GM12873 (cell line): ENCODE measurements around the gene TNF.

ENCODE experiments used
- TF ChIP-seq, protein P1 (sequence below): IDR thresholded peaks from 2 replicates; pipeline ENCODE4 v1.5.1; 2012; ENCODE audit warnings: low read depth, mild to moderate bottlenecking, moderate library complexity, low read length, control low read depth; ENCODE audit not compliant: insufficient read depth; ENCODE audit errors: missing control alignments

TNF gene

DNA sequence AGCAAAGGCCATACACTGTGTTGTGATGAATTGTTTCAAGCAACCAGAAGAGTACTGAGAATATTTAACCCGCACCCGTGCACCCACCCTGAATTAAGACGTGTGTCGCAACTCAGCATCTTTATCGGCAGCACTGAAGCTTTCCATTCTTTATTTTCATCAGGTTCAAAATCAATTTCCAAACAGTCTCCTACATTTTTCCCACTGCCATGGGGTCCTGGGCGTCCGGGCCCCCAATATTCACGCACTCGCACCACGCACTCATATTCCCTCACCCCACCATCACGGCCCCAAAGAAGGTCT lies 5.0 kb downstream of the TNF start:
- TF ChIP-seq, protein P1, sequence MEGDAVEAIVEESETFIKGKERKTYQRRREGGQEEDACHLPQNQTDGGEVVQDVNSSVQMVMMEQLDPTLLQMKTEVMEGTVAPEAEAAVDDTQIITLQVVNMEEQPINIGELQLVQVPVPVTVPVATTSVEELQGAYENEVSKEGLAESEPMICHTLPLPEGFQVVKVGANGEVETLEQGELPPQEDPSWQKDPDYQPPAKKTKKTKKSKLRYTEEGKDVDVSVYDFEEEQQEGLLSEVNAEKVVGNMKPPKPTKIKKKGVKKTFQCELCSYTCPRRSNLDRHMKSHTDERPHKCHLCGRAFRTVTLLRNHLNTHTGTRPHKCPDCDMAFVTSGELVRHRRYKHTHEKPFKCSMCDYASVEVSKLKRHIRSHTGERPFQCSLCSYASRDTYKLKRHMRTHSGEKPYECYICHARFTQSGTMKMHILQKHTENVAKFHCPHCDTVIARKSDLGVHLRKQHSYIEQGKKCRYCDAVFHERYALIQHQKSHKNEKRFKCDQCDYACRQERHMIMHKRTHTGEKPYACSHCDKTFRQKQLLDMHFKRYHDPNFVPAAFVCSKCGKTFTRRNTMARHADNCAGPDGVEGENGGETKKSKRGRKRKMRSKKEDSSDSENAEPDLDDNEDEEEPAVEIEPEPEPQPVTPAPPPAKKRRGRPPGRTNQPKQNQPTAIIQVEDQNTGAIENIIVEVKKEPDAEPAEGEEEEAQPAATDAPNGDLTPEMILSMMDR: no peak

DNA sequence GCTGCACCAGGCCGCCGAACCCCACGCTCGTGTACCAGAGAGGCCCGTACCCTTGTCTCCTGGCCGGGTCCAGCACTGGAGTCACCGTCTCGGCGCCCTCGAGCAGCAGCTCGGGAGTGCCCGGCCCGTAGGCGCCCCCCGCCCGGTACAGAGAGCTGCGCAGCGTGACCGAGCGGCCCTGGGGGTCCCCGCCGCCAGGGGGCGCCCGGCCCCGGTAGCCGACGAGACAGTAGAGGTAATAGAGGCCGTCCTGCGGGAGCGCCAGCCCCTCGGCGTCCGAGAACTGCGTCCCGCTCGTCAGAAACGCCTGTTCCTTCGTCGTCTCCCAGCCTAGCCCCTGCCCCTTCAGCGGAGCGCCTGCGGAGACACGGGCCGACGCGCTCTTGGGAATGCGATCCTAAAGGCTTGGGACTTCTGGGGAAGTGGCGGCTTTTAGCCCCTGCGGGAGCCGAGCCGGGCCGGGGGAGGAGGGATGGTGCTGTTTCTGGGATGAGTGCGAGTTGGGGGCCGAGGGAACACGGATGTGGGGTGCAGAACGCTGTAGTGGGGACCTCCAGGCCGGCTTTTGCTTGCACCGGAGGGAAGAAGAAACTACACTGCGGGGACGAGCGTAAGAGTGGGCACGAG lies 5.6 kb downstream of the TNF start:
- TF ChIP-seq, protein P1: peak; percentile 98

DNA sequence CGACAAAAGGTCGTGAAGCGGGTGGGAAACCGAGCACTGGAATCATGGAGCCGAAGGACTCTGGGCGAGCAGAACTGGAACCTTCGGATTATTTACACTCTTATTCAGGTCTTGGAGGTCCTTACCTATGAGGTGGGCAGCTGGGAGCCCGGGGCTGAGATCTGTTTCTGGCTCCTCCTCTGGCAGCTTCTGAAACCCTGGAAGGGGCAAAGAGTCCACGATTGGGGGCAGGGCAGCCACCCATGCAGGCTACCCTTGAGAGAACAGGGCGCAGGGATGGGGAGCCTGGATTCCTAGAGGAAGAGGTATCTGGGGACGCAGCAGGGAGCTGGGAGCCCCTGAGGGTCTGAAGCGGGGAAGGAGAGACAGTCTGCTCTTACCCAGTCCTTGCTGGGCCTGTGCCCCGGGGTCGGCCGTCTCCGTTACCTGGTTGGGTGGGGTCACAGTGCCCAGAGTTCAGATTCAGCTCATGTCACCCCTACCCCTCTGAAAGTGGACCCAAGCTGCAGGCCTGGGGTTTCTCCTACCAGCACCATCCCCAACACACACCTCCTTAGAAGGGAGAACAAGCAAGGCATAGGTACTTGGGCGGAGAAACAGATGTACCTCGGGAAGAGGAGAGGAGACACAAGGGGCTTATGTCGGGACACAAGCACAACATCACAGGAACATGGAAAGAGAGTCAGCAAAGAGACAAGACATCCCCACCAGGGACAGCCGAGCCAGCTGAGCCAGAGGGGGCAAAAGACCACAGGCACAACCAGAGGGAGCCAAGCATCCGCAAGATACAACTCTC lies 6.3 kb downstream of the TNF start:
- TF ChIP-seq, protein P1: no peak

DNA sequence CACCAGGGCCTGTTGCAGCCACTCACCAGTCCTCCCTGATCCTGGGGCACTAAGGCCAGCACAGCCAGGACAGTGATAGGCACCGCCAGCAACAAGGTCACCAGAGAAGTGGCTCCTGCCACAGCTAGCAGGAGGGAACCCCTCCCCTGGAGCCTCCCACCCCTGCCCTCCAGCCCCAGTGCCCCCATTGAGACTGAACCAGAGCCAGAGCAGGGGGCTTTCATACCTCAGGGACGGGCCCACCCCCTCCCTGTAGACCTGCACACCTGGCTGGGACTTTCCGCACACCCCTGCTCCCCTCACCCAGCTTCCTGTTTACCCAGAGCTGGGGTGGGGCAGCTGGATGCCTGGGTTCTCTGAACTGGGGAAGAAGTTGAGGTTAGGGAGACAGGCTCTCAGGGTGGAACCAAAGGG lies 6.9 kb downstream of the TNF start, which contains the start of gene LTB:
TSS of gene LTB (minus strand) at position 195 of the 414 bp plus-strand sequence. CDS start at position 188, 7 bp downstream.
- TF ChIP-seq, protein P1: no peak

DNA sequence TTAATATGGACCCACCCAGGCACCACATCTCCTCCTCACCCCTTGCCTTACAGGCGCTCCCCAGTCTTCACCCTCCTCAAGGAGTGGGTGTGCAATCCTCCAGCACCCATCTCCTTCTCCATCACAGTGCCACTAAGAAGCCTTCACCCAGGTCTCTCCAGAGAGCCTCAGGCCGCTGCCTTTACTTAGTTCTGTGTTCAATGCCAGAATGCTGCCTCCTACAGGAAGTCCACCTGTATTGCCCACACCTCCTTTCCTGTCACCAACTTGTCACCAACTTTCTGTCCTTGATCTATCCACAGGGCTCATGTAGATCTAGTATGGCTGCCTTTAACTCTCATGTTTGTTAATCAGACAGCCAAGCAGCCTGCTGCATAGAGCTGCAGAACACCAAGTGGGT lies 10.1 kb downstream of the TNF start:
- TF ChIP-seq, protein P1: peak; percentile 79

DNA sequence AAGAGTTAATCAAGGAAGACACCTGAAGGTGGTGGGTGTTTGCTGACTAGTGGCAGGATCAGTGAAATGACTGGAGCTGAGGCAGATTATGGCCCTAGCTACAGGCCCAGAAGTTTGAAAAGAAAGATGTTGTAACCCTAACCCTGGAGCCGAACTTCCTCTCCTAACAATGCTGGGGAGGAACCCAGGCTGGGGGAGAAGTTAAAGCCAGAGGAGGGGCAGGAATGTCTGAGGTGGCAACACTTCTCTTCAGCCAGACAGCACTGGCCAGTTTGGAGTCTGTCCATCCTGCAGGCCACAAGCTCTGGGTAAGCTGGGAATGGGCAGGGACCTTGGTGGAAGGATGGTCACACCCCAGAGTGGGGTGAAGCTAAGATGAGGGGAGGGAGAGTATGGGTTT lies 10.6 kb downstream of the TNF start, which contains the start of gene LST1:
TSS of gene LST1 (plus strand) at position 270 of the 400 bp plus-strand sequence. CDS start 1,023 bp downstream, outside the sequence.
- TF ChIP-seq, protein P1: no peak

DNA sequence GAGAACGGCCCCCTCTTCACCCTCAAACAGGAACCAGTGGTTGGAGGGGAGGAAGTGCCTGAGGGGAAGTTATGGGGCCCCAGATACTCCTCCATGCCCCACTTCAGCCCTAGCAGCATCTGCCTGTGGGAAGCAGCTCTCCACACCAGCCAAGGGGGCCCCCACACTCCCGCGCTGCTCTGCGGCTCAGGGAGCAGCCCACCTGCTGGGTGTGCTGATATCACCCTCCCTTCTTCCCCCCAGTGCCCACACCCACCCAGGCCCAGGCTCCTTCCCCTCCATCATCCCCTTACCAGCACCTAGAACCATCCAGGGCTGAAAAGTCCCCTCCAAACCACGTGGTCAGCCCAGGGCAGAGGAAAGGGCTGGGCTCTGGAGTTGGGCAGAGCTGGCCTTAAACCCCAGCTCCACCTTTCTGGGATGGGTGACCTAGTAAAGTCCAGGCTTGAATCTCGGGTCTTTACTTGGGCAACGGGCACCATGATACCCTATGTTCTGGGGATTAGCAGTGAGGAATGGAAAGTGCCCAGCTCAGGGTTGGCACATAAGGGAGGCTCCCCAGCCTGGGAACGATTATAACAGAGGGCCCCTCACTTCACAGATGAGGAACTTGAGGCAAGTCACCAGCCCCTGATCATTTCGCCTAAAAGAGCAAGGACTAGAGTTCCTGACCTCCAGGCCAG lies 11.4 kb downstream of the TNF start:
- TF ChIP-seq, protein P1: no peak
